NCI-H1694 treated with DMSO at 0.1 percent for 48 hours (cell line): ENCODE results near the gene SCN1B.
"Not testable (repeated sequence)": the region's sequence is repeated elsewhere in the genome, so short reads cannot be mapped to it uniquely, and the experiment has no call there.

Source experiments
- DNase-seq: peaks from one replicate; lab custom pipeline; 2025; lab: John Stamatoyannopoulos, UW

SCN1B gene

GRCh38 chr19:35000647-35001501 is 29.4 kb upstream of the SCN1B start:
- DNase-seq: peak; percentile 44

GRCh38 chr19:35002037-35002535 is 28.2 kb upstream of the SCN1B start:
- DNase-seq: no peak

- DNase-seq: no peak
Measured at GRCh38 chr19:35004517-35005255, 25.6 kb upstream of the SCN1B start.

GRCh38 chr19:35005256-35005977 is 24.9 kb upstream of the SCN1B start:
- DNase-seq: no peak

DNA sequence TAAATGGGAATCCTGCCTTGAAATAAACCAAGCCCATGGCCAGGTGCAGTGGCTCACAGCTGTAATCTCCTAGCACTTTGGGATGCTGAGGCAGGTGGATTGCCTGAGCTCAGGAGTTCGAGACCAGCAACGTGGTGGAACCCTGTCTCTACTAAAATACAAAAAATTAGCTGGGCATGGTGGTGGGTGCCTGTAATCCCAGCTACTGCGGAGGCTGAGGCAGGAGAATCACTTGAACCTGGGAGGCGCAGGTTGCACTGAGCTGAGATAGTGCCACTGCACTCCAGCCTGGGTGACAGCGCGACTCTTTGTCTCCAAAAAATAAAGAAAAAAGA is 24.3 kb upstream of the SCN1B start:
- DNase-seq: not testable (repeated sequence)

- no peak for DNase-seq
Measured at GRCh38 chr19:35006342-35006998, 23.8 kb upstream of the SCN1B start.

DNA sequence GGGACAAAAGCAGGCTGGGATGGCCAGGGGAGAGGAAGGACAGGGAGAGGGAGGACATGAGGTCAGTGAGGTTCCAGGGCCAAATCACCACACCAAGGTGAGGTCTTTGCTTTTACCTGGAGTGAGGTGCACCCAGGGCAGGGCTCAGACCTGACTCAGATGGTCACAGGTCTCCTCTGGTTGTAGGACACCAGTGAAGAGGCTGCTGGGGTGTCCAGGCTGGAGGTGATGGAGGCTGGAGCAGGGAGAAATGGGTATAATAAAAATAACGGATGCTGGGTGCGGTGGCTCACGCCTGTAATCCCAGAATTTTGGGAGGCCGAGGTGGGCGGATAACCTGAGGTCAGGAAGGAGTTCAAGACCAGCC is 23.3 kb upstream of the SCN1B start:
- no peak for DNase-seq

GRCh38 chr19:35007427-35007826 is 22.8 kb upstream of the SCN1B start:
- DNase-seq: not testable (repeated sequence)

DNA sequence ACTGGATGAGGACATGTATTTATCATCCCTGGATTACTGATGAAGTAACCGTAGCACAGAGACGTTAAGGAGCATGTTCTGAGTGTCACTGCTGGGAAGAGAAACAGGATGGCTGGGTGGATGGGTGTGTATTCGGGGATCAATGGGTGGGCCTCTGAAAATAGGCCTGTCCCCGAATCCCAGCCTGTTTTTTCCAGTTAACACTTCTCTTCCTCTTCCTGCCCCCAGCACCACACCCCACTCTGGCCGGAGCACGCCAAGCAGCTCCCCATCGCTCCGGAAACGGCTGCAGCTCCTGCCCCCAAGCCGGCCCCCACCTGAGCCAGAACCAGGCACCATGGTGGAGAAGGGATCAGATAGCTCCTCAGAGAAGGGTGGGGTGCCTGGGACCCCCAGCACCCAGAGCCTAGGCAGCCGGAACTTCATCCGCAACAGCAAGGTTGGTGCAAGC is 21.4 kb upstream of the SCN1B start:
- DNase-seq: no peak

- no peak for DNase-seq
Measured at GRCh38 chr19:35009424-35010415, 20.6 kb upstream of the SCN1B start.

- no peak for DNase-seq
Measured at GRCh38 chr19:35011091-35011689, 19.1 kb upstream of the SCN1B start.

GRCh38 chr19:35011737-35012682 is 18.3 kb upstream of the SCN1B start:
- no peak for DNase-seq

GRCh38 chr19:35013041-35013819 is 17.0 kb upstream of the SCN1B start:
- DNase-seq: peak; percentile 30

DNA sequence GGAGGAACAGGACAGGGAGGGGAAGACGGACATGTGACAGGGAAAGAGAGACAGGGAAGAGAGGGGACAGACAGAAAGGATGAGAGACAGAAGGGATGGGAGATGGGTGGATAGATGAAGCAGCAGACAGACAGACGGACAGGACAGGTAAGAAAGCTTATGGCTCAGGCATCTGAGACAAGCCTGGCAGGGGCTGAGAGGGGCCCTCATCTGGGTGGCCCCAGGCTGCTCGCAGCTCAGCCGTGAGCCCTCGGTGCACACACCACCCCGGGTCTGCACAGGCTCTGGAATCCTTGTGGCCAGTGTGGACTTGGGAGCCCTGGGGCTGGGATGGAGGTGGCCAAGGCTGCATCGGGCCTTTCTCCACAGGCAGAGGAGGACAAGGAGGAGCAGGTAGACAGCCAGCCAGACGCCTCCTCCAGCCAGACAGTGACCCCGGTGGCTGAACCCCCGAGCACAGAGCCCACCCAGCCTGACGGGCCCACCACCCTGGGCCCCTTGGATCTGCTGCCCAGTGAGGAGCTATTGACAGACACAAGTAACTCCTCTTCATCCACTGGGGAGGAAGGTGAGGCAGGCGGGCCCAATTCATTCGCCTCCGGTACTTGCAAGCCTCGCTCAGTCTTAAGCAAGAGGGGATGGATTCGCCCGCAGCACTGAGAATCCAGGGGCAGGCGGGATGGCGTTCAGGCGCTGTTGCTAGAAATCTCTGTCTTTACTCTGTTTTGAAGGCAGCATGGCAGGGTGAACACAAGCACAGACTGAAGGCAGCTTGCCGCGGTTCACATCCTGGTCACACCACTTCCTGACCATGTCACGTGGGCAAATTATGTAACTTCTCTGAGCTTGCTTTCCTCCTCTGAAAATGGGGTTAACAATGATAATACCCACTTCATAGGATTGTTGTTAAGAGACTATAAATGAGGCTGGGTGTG is 16.2 kb upstream of the SCN1B start:
- DNase-seq: no peak

GRCh38 chr19:35014774-35015173 is 15.5 kb upstream of the SCN1B start:
- not testable (repeated sequence) for DNase-seq

GRCh38 chr19:35015270-35015953 is 14.9 kb upstream of the SCN1B start:
- DNase-seq: no peak

- no peak for DNase-seq
Measured at GRCh38 chr19:35015954-35016351, 14.3 kb upstream of the SCN1B start.
